NCI-H774 (cell line): ENCODE data around the gene PURA.

Experiments
- DNase-seq: peaks from one replicate; lab custom pipeline; 2025; lab: John Stamatoyannopoulos, UW

The PURA gene

DNA sequence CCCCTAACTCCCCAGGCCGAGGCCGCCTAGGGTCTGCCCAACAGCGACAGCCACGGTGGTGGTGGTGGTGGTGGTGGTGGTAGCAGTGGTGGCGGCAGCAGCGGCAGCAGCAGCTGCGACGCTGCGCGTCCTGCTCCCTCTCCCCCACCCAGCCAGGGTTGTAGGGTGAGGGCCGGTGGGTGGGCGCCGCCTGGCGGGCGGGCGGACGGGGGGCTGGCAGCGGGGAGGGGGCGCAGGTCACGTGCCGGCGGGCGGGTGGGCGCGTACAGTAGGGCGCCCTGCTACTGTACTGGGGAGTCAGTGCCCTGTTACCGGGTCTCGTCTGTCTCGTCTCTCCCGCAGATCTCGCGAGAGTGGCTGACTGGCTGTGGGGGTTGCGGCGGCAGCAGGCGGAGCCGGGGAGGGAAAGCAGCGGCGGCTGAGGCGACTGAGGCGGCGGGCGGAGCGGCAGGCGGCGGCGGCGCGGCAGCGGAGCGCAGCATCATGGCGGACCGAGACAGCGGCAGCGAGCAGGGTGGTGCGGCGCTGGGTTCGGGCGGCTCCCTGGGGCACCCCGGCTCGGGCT, at the start of gene PURA:
Gene PURA, plus strand, starts transcription at position 411 of the 565 bp plus-strand sequence. Its CDS starts 73 bp downstream, at position 484.
- DNase-seq = peak; percentile 87

DNA sequence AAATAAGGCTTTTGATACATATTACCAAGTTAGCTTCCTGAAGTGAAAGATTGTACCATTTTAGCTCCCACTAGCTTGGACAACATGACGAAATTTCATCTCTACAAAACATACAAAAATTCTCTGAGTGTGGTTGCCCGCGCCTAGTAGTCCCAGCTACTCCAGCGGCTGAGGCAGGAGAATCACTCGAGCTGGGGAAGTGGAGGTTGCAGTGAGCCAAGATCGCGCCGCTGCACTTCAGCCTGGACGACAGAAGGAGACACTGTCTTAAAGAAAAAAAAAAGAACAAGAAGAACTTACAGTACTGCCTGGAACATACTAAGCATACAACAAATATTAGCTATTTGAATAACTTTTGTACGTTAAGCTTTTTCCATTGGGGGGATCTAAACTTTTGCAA, 41.1 kb upstream of the PURA start:
- DNase-seq = no peak

DNA sequence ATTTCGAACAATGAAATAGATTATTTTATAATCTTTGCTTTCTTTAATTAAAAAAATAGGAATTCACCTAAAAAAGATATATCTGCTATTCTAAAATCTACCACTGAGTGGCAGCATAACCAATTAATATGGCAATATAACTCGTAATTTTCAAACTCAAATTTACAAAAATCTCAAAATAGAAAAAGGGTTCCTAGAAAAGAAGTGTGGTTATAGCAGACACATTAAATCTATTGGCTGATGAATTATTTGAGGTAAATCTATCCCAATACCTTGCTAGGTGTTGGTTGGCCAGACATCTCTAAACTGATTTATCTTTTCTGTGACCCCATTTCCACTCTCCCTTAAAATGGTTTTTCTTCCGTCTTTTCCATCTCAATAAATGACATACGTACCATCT, 40.6 kb upstream of the PURA start:
- DNase-seq = no peak

DNA sequence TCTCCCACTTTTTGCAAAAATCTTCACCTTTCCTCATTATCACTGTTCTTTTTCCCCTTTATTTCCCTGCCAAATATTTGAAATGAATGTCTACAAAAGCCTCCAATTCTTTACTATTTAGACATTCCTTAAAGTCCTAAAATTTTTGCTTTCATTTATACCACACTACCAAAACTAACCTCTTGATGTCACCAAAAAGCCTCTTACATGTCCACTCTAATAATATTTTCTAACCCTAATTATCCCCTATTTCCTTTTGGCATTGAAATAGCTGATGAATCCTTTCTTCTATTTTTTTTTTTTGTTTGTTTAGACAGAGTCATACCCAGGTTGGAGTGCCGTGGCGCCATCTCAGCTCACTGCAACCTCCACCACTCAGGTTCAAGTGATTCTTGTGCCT, 38.5 kb upstream of the PURA start:
- no peak for DNase-seq

DNA sequence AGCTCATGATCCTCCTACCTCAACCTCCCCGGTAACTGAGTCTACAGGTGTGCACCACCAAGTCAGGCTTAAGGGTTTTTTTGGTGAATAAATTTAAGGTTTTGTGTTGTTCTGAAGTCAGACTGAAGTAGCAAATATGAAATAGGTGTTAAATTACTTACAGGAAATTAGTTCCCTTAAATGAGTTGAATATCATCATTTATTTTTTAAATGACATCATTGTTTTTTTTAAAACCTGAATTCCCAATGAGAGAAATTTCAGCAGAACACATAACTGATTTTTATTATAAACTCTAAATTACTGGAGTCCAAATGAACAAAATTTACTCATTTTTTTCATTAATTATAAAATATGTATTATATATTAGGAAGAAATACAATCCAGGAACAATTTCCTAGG, 37.8 kb upstream of the PURA start:
- DNase-seq = no peak

DNA sequence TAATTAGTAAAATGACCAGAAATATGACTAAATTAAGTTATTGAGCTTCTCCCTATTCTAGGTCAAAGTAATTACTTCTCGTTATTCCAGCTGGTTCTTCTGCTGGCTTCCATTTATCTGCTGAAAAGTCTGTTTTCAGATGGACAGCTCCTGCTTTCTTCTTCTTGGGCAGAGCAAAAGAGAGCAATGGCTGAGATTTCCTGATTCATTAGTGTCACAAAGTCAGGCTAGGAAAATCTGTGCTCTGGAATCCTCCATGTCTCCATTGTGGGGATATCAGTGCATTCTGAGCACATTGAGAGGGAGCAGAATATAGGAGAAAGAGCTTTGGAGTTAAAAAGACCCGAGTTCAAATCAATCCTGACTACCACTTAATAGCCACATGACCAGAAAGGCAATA, 37.1 kb upstream of the PURA start:
- no peak for DNase-seq

DNA sequence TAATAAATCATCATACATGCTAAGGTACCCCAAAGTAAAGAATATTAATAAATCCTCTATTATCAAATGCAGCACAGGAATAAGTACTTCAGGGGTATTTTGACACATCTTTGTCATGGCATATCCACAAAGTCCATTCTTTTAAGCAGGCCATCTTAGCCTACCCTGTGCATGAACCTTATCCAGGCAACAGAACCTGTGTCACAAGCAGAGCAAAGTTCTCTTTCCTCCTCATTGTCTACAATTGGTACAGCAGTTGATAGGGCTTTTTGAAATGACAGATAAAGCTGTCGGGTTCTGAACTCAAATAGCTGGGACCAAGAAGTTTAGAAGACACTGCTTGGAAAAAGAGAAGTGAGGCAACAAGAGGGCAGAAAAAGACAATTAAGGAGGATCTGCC, 30.8 kb upstream of the PURA start:
- DNase-seq = no peak

DNA sequence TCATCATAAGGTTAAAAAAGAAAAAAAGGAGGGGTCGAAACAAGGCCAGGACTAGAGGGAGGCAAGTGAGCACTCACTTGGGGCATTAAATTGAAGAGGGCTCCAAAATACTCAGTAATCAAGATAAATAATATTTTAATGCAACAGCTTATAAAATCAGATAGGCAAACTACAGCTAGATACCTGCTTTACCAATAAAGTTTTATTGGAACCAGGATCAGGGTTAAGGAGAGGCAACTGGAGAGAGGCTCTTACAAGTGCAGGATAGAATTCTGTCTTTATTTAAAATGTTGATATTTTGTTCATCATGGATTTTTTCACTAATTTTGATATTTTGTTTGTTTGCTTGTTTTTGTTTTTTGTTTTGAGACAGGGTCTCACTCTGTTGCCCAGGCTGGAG, 30.3 kb upstream of the PURA start:
- no peak for DNase-seq

DNA sequence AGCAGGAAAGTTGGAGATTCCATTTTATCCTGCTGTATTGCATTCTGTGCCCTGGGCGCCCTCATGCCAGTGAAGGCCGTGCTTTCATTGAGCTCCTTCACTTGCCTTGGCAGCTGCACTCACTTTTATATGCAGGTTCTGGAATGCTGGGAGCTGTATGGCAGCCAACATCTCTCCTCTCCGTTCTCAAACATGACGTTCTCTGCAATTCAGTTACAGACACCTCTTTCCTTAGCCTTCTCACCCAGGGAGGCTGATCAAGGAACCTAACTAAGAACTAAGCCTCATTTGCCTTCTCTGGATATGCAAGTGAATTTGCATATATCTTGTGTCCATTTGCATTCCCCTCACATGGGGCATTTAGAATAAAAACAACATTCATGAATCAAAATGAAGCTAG, 29.4 kb upstream of the PURA start:
- DNase-seq = no peak

DNA sequence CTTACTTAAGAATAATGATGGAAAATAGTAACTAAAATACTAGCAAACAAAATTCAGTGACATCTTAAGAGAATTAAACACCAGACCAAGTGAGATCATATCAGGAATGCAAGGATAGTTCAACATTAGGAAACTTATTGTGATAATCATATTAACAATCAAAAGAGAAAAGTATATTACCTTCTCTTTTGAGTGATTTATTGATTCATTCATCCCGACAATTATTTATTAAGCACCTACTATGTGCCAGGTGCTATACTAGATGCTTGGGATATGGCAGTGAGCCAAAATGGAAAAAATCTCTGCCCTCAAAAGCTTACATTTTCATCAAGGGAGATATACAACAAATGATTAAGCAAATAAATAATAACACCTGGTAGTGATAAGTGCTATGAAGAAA, 23.7 kb upstream of the PURA start:
- no peak for DNase-seq

DNA sequence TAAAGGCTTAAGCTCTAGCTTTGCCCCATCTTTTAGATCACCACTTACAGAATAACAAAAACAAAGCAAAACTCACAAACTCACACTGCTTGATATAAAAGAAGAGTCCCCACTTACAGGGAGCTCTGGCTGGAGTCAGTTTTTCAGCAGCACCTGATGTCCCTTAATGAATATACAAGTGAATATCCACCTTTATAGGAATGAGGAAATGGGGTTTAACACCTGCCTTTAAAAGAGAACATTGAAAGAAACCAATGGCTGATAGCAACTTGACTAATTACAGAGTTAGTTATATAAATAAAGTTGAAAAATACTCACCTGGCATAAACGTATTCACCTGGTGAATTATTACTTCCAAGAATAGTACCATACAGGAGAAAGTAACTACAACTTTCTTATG, 20.7 kb upstream of the PURA start:
- no peak for DNase-seq

DNA sequence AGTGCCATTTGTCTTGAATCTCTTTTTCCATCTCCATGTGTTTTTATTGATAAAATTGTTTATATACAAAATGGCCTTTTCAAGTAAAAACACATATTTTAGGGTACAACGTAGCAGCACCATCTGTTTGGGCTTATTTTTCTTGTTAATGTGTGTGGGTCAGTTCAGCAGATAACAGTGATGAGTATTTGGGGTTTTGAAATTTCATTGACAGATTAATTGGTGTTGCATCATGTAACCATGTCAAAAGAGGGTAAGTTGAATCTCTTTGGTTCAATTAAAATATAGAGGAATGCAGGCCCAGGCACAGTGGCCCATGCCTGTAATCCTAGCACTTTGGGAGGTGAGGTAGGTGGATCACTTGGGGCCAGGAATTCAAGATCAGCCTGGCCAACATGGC, 20.0 kb upstream of the PURA start:
- no peak for DNase-seq

DNA sequence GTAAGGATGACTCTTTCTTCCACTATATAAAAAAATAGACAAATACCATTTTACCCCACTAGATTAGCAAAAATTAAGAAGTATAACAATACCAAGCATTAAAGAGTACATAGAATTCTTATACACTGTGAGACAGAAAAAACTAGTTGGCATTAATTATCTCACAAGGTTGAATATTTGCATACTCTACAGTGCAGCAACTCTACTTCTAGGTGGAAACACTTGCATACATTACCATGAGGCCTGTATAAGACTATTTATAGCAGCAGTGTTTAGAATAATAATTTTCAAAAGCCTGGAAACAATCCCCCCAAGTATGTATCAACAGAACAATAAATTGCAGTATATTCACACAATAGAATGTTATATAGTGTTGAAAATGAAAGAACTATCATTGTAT, 19.0 kb upstream of the PURA start:
- no peak for DNase-seq

DNA sequence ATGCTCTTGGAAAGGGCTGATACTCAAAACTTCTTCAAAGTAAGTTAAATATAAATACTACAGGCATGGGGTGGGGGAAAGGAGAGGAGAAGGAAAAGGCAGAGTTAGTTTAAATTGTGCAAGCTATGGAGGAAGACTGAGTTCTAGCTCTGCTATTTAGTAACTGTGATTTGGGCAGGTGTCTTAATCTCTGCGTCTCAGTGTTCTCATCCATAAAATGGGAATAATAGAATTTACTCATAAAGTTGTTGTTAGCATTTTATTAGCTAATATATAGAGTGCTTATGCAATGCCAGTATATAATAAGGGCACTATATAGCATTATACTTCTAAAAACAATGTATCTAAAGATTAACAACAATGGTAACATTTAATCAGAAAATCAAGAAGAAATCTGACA, 12.7 kb upstream of the PURA start:
- DNase-seq = no peak

DNA sequence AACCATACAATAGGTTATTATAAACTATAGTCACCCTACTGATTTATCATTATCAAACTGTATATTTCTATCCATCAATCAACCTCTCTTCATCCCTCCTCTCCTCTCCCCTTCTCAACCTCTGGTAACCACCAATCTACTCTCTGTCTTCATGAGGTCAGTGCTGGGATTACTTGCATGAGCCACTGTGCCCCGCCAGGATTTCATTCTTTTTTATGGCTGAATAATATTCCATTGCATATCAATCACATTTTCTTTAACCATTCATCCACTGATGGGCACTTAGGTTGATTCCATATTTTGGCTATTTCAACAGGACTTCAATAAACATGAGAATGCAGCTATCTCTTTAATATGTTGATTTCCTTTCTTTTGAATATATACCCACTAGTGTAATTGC, 10.8 kb upstream of the PURA start:
- DNase-seq = no peak

DNA sequence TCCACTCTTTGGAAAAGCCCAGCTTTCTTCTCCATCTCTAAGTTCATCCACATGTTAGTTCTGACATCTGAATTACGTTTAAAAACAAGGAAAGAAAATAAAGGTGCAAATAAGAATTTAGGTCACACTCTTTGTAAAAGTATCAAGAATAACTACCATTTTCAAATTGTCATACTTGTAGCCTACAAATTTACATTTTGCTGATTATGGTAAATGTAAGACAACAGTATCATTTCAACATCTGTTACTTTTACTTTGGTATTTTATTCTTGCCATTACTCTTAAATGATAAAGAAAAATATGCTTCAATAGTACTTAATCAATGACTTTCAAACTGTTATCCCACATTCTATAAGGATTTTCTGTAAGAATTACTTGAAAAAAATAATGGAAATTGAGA, 9.8 kb upstream of the PURA start:
- DNase-seq = no peak

DNA sequence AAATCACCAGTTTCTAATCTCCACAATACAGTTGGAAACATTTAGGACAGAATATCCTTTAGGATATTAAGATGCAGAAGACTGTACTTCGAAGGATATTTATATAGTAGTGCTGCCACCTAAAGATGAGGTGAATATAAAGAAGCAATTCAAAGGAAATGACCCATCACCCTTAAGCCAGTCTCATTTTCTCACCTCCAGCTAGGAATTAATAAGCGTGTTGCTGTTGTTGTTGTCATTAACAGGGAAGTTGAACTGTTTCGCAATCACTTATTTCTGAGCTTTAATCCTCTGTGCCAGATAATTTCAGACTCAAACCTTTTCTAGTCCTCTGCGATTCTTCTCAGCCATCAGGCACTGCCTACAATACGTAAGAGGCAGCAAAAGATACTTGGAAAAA, 7.8 kb upstream of the PURA start:
- DNase-seq = no peak

DNA sequence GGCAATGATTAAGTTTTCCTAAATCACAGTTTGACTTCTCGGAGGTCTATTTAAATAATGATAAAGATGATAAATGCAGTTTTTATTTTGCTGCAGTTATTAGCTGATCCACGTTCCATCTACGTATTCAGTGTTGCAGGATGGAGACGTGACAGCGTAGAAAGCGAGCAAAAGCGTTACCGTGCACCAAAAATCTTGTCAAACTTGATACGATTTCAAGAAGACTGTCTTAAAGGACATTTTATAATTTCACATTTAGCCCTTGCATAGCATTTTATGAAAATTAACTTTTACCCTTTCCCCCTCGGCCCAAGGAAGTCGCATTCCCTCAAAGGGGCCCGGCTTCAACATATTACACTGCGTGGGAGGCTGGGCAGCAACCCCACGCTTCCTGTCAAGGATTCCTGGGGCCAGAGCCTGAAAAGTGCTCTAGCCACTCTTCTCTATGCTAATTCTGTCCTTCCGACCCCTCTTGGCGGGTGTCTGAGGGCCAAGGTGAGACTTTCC, 7.1 kb upstream of the PURA start:
- no peak for DNase-seq

DNA sequence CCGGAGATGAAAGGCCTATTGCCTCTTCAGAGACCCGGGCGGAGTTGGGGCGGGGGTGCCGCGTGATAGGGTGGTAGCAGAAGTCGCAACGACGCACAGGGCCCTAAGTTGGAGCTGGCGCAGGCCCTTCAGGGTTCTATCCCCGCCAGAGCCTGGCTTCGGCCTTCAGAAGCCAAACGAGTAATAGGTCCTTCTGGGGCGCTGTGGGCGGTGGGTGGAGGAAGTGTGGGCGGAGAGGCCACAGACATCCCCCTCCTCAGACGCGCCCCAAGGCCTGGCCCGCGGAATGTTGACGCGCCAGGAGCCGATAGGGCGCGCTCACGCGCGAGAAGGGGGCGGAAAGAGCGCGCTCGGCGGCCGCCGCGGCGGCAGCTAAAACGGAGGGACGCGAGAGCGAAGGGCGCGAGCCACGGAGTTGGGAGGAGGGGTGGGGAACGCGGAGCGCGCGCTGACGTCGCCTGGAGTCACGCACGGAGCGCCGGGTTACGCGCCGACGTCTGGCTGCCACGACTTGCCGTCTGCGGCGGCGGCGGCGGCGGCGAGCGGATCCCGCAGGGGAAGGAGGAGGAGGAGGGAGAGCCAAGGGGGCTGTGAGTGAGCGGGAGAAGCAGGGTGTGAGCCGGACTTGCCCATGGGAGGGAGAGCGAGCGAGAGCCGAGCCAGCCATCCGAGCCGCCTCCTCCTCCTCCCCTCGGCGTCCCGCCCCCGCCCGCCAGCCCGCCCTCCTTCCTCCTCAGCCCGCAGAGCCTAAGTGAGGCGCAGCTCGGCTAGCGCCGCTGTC, 6.4 kb upstream of the PURA start:
- DNase-seq = peak; percentile 92

DNA sequence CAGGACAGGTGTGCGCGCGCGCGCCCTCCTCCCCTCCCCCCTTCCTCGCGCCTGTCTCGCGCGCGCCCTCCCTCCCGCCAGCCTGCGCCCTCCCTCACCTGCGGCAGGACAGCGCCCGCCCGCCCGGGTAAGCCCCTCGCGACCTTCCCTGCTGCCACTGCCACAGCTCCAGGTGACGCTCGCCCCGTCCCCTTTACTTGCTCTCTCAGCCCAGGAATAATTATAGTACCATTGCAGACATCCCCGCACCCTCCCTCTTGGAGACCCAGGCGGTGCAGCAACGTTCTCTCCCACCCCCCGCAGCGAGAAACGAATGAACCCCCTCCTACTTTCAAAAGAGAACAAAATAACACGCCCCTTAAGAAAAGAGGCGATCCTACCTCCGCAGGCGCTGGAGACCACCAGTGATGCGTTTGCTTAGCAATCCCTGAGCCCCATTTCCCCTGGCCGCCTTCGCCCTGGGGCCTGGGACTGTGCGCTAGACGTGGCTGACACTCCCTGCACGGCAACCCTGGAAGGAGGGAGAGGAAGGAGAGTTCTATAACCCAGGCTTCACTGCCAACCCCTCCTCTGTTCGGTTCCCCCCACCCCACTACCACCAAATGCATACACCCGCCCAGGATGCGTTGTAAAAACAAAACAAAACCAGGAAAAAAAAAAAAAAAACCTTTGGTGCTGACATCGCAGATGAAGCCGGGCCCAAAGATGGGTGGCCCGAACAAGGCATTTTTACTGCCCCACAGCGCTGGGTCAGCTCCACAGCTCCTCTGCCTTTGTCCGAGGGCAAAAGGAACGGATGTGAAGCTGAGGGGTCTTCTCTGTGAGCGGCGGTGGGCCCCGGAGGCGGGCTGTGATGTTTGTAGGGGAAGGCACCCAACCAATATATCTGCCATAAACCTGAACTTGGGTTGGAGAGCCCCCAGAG, 5.6 kb upstream of the PURA start:
- DNase-seq = no peak

DNA sequence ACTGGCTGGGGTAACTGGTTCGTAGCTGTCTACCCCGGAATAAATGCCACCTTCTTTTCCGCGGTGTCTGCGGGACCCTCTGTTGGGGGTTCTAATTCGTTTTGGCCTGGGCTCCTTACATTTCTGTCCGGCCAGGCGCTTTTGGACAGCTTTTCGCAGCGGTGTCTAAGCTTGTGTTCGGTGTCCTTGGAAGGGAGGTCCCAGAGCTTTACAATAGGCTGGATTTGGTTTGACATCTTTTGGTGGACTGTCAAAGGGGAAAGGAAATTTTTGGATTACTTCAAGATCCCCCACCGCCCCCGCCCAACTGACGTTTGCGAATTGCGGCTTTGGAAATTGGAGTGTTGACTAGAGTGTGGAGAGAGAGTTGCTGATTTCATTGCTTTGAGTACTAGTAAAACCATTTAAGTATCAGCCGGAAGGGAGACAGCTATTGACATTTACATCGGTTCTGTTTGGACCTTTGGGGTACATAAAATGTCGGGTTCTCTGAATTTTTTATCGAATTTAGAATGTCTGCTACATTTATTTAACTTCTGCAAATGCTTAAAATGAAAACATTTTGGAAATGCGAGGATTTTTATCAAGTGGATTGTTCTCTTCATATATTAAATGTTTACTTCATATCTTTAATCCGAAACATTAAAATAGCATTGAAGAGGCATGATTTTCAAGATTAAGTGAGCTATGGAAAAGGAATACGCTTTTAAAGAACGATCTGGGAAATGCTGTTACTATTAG, 4.7 kb upstream of the PURA start:
- DNase-seq = no peak
